Progenitor cell of endocrine pancreas (in vitro differentiated cells): ENCODE measurements around the gene KCNMB2. TPM values are rescaled to one million over a fixed set of nuclear protein-coding genes. Genes with fewer than 3 reads are reported as not detected.

ENCODE experiments used
- DNase-seq: peaks from one replicate; pipeline ENCODE4 v3.0.0; 2021; ENCODE audit warnings: low spot score; ENCODE audit not compliant: unreplicated experiment
- H3K27ac Mint-ChIP-seq: 2 replicates; pipeline ENCODE4 v1.8.0; 2021; ENCODE audit warnings: mild to moderate bottlenecking, moderate library complexity, mixed read lengths
- H3K27me3 Mint-ChIP-seq: 2 replicates; pipeline ENCODE4 v1.8.0; 2021; ENCODE audit warnings: mixed read lengths
- H3K36me3 Mint-ChIP-seq: 2 replicates; pipeline ENCODE4 v1.8.0; 2022; ENCODE audit warnings: mixed read lengths; ENCODE audit not compliant: insufficient read depth
- H3K4me1 Mint-ChIP-seq: 2 replicates; pipeline ENCODE4 v1.8.0; 2021; ENCODE audit warnings: low read depth, mixed read lengths
- H3K4me3 Mint-ChIP-seq: 2 replicates; pipeline ENCODE4 v1.8.0; 2021; ENCODE audit warnings: low read depth, mild to moderate bottlenecking, moderate library complexity, mixed read lengths
- H3K9me3 Mint-ChIP-seq: 2 replicates; pipeline ENCODE4 v1.8.0; 2021; ENCODE audit warnings: low read depth, mixed read lengths
- total RNA-seq: library from RNA; stranded (reverse); gene quantifications from 2 replicates; pipeline ENCODE4 v1.2.1, GENCODE V29; 2021
- TF ChIP-seq, protein P1 (sequence below): fragments of 200-600 bp; sonication (generic); IDR thresholded peaks from one replicate; pipeline ENCODE4 v1.5.0; 2021; ENCODE audit warnings: antibody characterized with exemption, mild to moderate bottlenecking; ENCODE audit not compliant: unreplicated experiment

Gene KCNMB2
- total RNA-seq, 1 donor from 2014 or later, result not detected

DNA sequence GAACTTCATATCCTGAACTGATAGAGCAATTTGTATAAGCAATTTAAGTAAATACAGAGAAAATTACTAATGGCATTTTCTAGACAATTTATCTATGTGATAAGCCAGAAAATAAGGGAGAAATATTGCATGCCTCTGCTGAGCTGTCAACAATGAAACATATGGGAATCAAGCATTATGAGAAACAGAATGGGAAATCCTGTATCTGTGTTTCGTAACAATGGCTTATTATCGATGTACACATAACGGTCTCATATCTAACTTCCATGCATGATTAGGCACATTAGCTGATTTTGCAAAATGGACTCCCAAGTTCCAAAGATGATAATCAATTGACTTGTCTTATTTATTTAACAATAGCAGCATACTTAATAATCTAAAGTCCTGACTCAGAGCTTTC, 30.4 kb upstream of the KCNMB2 start:
- Mint-ChIP-seq H3K36me3 (no peaks in the 10 kb centered on the region), H3K4me3 (no peak overlapping the region), H3K9me3 (peaks cover 3% of the 10 kb centered on the region), H3K27me3 (no peaks in the 10 kb centered on the region), H3K4me1 (peaks cover 27% of the 10 kb centered on the region), H3K27ac (no peak overlapping the region)
- TF ChIP-seq, protein P1, sequence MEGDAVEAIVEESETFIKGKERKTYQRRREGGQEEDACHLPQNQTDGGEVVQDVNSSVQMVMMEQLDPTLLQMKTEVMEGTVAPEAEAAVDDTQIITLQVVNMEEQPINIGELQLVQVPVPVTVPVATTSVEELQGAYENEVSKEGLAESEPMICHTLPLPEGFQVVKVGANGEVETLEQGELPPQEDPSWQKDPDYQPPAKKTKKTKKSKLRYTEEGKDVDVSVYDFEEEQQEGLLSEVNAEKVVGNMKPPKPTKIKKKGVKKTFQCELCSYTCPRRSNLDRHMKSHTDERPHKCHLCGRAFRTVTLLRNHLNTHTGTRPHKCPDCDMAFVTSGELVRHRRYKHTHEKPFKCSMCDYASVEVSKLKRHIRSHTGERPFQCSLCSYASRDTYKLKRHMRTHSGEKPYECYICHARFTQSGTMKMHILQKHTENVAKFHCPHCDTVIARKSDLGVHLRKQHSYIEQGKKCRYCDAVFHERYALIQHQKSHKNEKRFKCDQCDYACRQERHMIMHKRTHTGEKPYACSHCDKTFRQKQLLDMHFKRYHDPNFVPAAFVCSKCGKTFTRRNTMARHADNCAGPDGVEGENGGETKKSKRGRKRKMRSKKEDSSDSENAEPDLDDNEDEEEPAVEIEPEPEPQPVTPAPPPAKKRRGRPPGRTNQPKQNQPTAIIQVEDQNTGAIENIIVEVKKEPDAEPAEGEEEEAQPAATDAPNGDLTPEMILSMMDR, result no peak
- no peak for DNase-seq

DNA sequence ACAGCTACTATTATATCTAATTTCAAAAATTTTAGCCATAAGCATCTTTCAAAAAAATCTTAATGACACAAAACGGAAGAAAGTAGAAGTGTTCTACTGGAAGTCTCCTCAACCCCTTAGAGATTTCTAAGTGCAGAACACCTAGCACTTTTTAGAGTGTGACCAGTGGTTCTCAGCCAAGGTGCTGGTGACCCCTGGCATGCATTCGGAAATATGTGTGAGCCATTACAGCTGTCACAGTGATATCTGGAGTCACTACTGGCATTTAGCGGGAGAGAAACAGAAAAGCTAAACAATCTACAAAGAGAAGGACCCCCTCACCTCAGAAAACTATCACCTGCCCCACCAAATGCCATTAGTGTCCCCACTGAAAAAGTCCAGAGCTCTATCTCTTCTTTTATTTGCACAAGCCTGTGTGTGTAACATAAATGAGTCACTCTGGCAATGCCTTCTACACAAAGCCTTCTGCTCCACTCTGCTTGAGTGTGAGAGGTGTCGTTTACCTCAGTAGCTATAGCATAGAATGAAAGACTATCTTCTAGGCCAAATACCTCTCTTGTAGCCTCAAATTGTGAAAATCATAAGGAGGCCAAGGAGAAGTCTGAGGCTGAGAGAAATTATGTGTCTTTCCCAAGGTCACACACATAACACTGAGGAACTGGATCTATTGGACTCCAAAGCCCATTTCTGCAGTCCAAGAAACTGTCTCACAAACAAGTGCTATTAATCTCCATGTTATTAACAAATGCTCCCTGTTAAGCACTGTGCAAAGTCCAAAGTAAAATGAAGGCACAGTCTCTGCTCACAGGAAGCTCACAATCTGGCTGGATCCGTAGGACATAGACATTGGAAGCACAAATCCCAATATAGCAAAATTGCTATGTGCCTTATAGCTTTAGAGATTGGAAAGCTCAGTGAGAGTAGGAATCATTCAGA, 28.5 kb upstream of the KCNMB2 start:
- DNase-seq, result no peak
- no peaks in the 10 kb centered on the region for H3K36me3 Mint-ChIP-seq
- no peaks in the 10 kb centered on the region for H3K27me3 Mint-ChIP-seq
- H3K4me3 Mint-ChIP-seq, result no peak overlapping the region
- peaks cover 3% of the 10 kb centered on the region for H3K9me3 Mint-ChIP-seq
- H3K4me1 Mint-ChIP-seq, result peaks cover 27% of the 10 kb centered on the region
- TF ChIP-seq, protein P1, result no peak
- peak overlapping the region; percentile 25 for H3K27ac Mint-ChIP-seq

DNA sequence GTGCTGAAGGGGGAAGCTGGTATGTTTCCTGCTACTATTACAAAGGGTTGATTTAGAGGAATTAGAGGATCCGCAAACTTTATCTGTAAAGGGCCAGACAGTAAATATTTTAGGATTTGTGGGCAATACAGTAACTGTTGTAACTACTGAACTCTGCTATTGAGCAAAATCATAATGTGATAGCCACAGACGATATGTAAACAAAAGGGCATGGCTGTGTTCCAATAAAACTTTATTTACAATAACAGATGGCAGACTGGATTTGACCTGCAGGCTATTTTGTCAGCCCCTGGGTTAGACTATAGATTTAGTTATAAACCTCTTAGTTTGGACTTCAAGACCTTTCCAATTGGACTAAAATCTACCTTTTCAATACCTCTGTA, 27.8 kb upstream of the KCNMB2 start:
- TF ChIP-seq, protein P1, result no peak
- H3K4me1 Mint-ChIP-seq, result peaks cover 27% of the 10 kb centered on the region
- H3K9me3 Mint-ChIP-seq, result peaks cover 3% of the 10 kb centered on the region
- no peaks in the 10 kb centered on the region for H3K27me3 Mint-ChIP-seq
- H3K36me3 Mint-ChIP-seq, result no peaks in the 10 kb centered on the region
- peak overlapping the region; percentile 25 for H3K27ac Mint-ChIP-seq
- no peak for DNase-seq
- H3K4me3 Mint-ChIP-seq, result no peak overlapping the region

DNA sequence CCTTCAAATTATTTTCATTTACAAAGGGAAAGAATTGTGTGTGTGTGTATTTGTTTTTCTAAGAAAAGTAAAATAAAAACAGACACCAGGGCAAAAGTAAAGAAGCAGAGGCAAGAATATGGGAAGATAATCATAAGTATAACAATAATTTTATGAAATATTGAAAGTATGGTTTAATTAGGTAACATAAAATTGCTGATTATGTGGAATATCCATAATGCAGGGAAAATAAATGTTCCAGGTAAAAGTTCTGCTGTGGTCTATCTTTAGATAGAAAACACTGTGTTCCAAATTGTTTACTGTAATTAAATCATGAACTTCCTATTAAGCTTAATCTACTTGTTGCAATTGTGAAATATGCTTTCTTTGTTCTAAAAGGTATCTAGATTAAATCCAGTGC, 25.7 kb upstream of the KCNMB2 start:
- Mint-ChIP-seq H3K9me3 (peaks cover 3% of the 10 kb centered on the region), H3K4me1 (peaks cover 25% of the 10 kb centered on the region), H3K27ac (no peak overlapping the region), H3K27me3 (no peaks in the 10 kb centered on the region), H3K36me3 (no peaks in the 10 kb centered on the region), H3K4me3 (no peak overlapping the region)
- TF ChIP-seq, protein P1, result no peak
- DNase-seq, result no peak

DNA sequence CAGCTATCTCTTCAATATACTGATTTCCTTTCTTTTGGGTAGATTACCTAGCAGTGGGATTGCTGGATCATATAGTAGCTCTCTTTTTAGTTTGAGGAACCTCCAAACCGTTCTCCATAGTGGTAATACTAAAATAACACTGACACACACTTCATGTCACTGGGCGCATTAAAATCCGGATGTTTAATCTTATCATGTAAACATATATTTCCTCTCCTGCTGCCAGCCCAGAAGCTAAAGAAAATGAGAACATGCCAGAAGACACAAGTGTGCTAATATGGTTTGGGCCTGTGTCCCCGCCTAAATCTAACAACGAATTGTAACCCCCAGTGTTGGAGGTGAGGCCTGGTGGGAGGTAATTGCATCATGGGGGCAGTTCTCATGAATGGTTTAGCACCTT, 23.6 kb upstream of the KCNMB2 start:
- no peak overlapping the region for H3K4me3 Mint-ChIP-seq
- TF ChIP-seq, protein P1, result no peak
- peaks cover 3% of the 10 kb centered on the region for H3K9me3 Mint-ChIP-seq
- no peak overlapping the region for H3K27ac Mint-ChIP-seq
- DNase-seq, result no peak
- no peaks in the 10 kb centered on the region for H3K36me3 Mint-ChIP-seq
- H3K27me3 Mint-ChIP-seq, result no peaks in the 10 kb centered on the region
- peaks cover 17% of the 10 kb centered on the region for H3K4me1 Mint-ChIP-seq
